GM23248 (cell line): ENCODE data around the gene TRPM1. TPM values are rescaled to one million over a fixed set of nuclear protein-coding genes. Genes with fewer than 3 reads are reported as not detected.

Source experiments
- DNase-seq: peaks from one replicate; pipeline ENCODE4 v3.0.0-alpha.2; 2015
- H2AFZ ChIP-seq: fragments of 200-600 bp; sonication (generic); 2 replicates; pipeline ENCODE4 v1.6.1; 2016; ENCODE audit warnings: antibody characterized with exemption
- H3F3A ChIP-seq: fragments of 200-600 bp; sonication (generic); 2 replicates; pipeline ENCODE4 v1.6.1; 2016; ENCODE audit warnings: mild to moderate bottlenecking, antibody characterized with exemption, mixed run types; ENCODE audit not compliant: insufficient read depth
- H3K27ac ChIP-seq: fragments of 200-600 bp; sonication (generic); 2 replicates; pipeline ENCODE4 v1.5.1; 2016; ENCODE audit warnings: mild to moderate bottlenecking
- H3K27me3 ChIP-seq: fragments of 200-600 bp; sonication (generic); replicated peaks from 2 replicates; pipeline ENCODE4 v1.6.1; 2016; ENCODE audit warnings: mild to moderate bottlenecking; ENCODE audit not compliant: insufficient read depth
- H3K36me3 ChIP-seq: fragments of 200-600 bp; sonication (generic); 2 replicates; pipeline ENCODE4 v1.6.1; 2016; ENCODE audit warnings: low read depth, mild to moderate bottlenecking
- H3K4me1 ChIP-seq: fragments of 200-600 bp; sonication (generic); 2 replicates; pipeline ENCODE4 v1.6.1; 2016; ENCODE audit warnings: mild to moderate bottlenecking; ENCODE audit not compliant: insufficient read depth
- H3K4me2 ChIP-seq: fragments of 200-600 bp; sonication (generic); one replicate; pipeline ENCODE4 v1.6.1; 2016; ENCODE audit warnings: mild to moderate bottlenecking; ENCODE audit not compliant: unreplicated experiment
- H3K4me3 ChIP-seq: fragments of 200-600 bp; sonication (generic); 2 replicates; pipeline ENCODE4 v1.5.1; 2016; ENCODE audit warnings: mild to moderate bottlenecking
- H3K79me2 ChIP-seq: fragments of 200-600 bp; sonication (generic); 2 replicates; pipeline ENCODE4 v1.6.1; 2016; ENCODE audit warnings: mild to moderate bottlenecking; ENCODE audit not compliant: insufficient read depth
- H3K9ac ChIP-seq: fragments of 200-600 bp; sonication (generic); 2 replicates; pipeline ENCODE4 v1.6.1; 2016; ENCODE audit warnings: mild to moderate bottlenecking
- H3K9me2 ChIP-seq: fragments of 200-600 bp; sonication (generic); 2 replicates; pipeline ENCODE4 v1.6.1; 2016; ENCODE audit warnings: mixed run types, mild to moderate bottlenecking, moderate library complexity; ENCODE audit not compliant: insufficient read depth
- H3K9me3 ChIP-seq: fragments of 200-600 bp; sonication (generic); one replicate; pipeline ENCODE4 v1.6.1; 2017; ENCODE audit warnings: low read depth
- H4K20me1 ChIP-seq: fragments of 200-600 bp; sonication (generic); 2 replicates; pipeline ENCODE4 v1.6.0; 2016; ENCODE audit not compliant: insufficient read depth
- EZH2 ChIP-seq: fragments of 200-600 bp; sonication (generic); IDR thresholded peaks from 2 replicates; pipeline ENCODE4 v1.6.1; 2018; ENCODE audit warnings: antibody characterized with exemption, mild to moderate bottlenecking; ENCODE audit not compliant: insufficient read depth, poor library complexity, severe bottlenecking
- EZH2phosphoT487 ChIP-seq: fragments of 200-600 bp; sonication (generic); IDR thresholded peaks from 2 replicates; pipeline ENCODE4 v1.6.1; 2018; ENCODE audit warnings: antibody characterized with exemption, moderate library complexity, mild to moderate bottlenecking, low read depth; ENCODE audit not compliant: insufficient read depth
- whole genome bisulfite sequencing, 2 experiments: methylation state at CpG; one replicate each; pipeline ENCODE4 v1.1.6; 2015 to 2017; ENCODE audit warnings: low lambda C conversion rate in 2 of 2, low coverage in 1 of 2; ENCODE audit errors: missing lambda C conversion rate in 2 of 2; 5-methylcytosine and 5-hydroxymethylcytosine counted together
- in situ Hi-C: fragments of 300-500 bp; cut with MboI; formaldehyde crosslinking; loops from 2 replicates; pipeline ENCODE4 v1.15.0; 2020
- polyA plus RNA-seq: library from polyadenylated mRNA; unstranded; fragments of >200 nt; fragmentation: Nextera tagmentation; extraction: Ambion mirVana; gene quantifications from 2 replicates; pipeline ENCODE4 v1.2.1, GENCODE V29; 2016
- total RNA-seq: library from RNA; depleted of rRNA; stranded (reverse); fragments of >200 nt; shearing (Covaris generic); gene quantifications from 2 replicates; pipeline ENCODE4 v1.2.3, GENCODE V29; 2014

Gene TRPM1
- total and polyA plus RNA-seq, 2 experiments from 2014 or later, result not detected

GRCh38 chr15:31133890-31134289 is 32.4 kb upstream of the TRPM1 start:
- Histone ChIP-seq H3K4me2 (no peak overlapping the region), H4K20me1 (no peaks in the 10 kb centered on the region), H3K79me2 (no peaks in the 10 kb centered on the region), H3K4me1 (no peaks in the 10 kb centered on the region), H2AFZ (no peak overlapping the region), H3K4me3 (no peak overlapping the region), H3K9ac (no peak overlapping the region), H3F3A (no peaks in the 10 kb centered on the region), H3K36me3 (no peaks in the 10 kb centered on the region), H3K9me3 (no peaks in the 10 kb centered on the region), H3K27ac (no peak overlapping the region), H3K9me2 (no peaks in the 10 kb centered on the region), H3K27me3 (peaks cover 4% of the 10 kb centered on the region)
- in situ Hi-C loops, result loop anchor here (25.0 kb wide), 1 partner anchor 472 kb away; no protein-coding TSS in a partner anchor
- DNase-seq, result no peak
- 79 to 86% methylated on average over 4 to 5 of the region's 5 CpGs for WGBS, 2 experiments
- TF ChIP-seq EZH2phosphoT487, result no peak
- no peak for TF ChIP-seq EZH2

DNA sequence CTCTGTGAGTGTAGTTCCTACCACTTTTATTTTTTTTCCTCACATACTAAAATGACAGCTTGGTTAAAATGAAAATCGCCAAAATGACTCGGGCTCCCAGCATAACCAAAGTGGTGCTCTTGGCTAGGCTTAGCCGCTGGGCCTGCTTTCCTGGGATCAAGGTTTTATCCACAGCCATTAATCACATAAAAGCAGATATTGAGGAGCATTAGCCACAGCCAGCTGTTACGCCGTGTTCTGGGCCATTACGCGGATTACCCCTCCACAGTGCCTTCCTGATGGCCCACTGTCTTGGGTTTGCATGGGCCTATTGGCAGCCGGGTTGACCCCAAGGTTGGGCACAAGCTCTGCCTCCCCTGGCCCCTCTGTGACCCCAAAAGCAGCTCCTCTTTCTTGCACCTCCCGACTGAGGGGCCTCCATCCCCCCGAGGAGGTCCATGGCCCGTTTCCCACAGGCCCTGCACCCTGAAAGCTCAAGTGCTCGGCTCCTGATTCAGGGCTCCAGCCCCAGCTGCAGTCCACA is 30.4 kb upstream of the TRPM1 start:
- no peak for DNase-seq
- H4K20me1 ChIP-seq, result no peaks in the 10 kb centered on the region
- H3K9me3 ChIP-seq, result no peaks in the 10 kb centered on the region
- TF ChIP-seq EZH2phosphoT487 (no peak), EZH2 (no peak)
- 72 to 74% methylated on average over 12 of the region's 12 CpGs for WGBS, 2 experiments
- no peak overlapping the region for H2AFZ ChIP-seq
- H3K27ac ChIP-seq, result no peak overlapping the region
- H3K79me2 ChIP-seq, result no peaks in the 10 kb centered on the region
- no peaks in the 10 kb centered on the region for H3K36me3 ChIP-seq
- no peak overlapping the region for H3K9ac ChIP-seq
- no peak overlapping the region for H3K4me3 ChIP-seq
- peaks cover 4% of the 10 kb centered on the region for H3K27me3 ChIP-seq
- in situ Hi-C loops, result loop anchor here (25.0 kb wide), 1 partner anchor 470 kb away; no protein-coding TSS in a partner anchor
- no peaks in the 10 kb centered on the region for H3K9me2 ChIP-seq
- no peaks in the 10 kb centered on the region for H3K4me1 ChIP-seq
- H3K4me2 ChIP-seq, result no peak overlapping the region
- no peaks in the 10 kb centered on the region for H3F3A ChIP-seq

DNA sequence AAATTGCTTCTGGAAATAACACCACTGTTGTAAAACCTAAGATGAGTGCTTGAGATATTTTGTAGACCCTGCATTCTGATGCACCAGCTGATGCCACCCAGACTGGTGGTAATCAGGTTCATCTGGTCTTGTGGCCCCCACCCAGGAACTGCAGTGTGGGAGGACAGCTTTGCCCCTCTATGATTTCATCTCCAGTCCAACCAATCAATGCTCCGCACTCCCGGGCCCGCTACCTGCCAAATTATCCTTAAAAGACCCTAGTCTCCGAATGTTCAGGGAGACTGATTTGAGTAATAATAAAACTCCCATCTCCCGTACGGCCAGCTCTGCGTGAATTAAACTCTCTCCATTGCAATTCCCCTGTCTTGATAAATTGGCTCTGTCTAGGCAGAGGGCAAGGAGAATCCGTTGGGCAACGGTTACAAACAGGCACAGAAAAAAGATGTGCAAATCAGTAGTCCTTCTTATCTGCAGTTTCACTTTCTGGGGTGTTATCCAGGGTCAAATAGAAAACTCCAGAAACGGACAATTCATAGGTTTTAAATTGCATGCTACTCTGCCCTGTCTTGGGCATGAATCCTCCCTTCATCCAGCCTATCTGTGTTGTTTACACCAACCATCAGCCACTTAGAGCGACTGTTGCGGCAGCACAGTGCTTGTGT is 29.2 kb upstream of the TRPM1 start:
- in situ Hi-C loops, result loop anchor here (25.0 kb wide), 1 partner anchor 468 kb away; no protein-coding TSS in a partner anchor
- Histone ChIP-seq H3K9me2 (no peaks in the 10 kb centered on the region), H3K27ac (no peak overlapping the region), H2AFZ (no peak overlapping the region), H4K20me1 (no peaks in the 10 kb centered on the region), H3K4me3 (no peak overlapping the region), H3K79me2 (no peaks in the 10 kb centered on the region), H3K4me2 (no peak overlapping the region), H3K9ac (no peak overlapping the region), H3F3A (no peaks in the 10 kb centered on the region), H3K9me3 (no peaks in the 10 kb centered on the region), H3K27me3 (peaks cover 4% of the 10 kb centered on the region), H3K4me1 (no peaks in the 10 kb centered on the region), H3K36me3 (no peaks in the 10 kb centered on the region)
- no peak for TF ChIP-seq EZH2phosphoT487
- no peak for TF ChIP-seq EZH2
- DNase-seq, result no peak
- WGBS, 2 experiments, result 54 to 63% methylated on average over 12 of the region's 12 CpGs

- DNase-seq, result no peak
- no peak overlapping the region for H3K4me2 ChIP-seq
- no peaks in the 10 kb centered on the region for H3K9me3 ChIP-seq
- in situ Hi-C loops, result loop anchor here (25.0 kb wide), 1 partner anchor 468 kb away; no protein-coding TSS in a partner anchor
- H3K27ac ChIP-seq, result no peak overlapping the region
- TF ChIP-seq EZH2phosphoT487 (no peak), EZH2 (no peak)
- no peak overlapping the region for H3K9ac ChIP-seq
- no peaks in the 10 kb centered on the region for H3K4me1 ChIP-seq
- H3F3A ChIP-seq, result no peaks in the 10 kb centered on the region
- 63 to 67% methylated on average over 3 of the region's 3 CpGs for WGBS, 2 experiments
- no peak overlapping the region for H3K4me3 ChIP-seq
- H3K27me3 ChIP-seq, result peaks cover 4% of the 10 kb centered on the region
- H4K20me1 ChIP-seq, result no peaks in the 10 kb centered on the region
- no peaks in the 10 kb centered on the region for H3K36me3 ChIP-seq
- no peaks in the 10 kb centered on the region for H3K79me2 ChIP-seq
- no peak overlapping the region for H2AFZ ChIP-seq
- no peaks in the 10 kb centered on the region for H3K9me2 ChIP-seq
Measured at GRCh38 chr15:31129769-31130303, 28.3 kb upstream of the TRPM1 start.
